ENCODE results near the gene EXOSC5.

Gene EXOSC5

DNA sequence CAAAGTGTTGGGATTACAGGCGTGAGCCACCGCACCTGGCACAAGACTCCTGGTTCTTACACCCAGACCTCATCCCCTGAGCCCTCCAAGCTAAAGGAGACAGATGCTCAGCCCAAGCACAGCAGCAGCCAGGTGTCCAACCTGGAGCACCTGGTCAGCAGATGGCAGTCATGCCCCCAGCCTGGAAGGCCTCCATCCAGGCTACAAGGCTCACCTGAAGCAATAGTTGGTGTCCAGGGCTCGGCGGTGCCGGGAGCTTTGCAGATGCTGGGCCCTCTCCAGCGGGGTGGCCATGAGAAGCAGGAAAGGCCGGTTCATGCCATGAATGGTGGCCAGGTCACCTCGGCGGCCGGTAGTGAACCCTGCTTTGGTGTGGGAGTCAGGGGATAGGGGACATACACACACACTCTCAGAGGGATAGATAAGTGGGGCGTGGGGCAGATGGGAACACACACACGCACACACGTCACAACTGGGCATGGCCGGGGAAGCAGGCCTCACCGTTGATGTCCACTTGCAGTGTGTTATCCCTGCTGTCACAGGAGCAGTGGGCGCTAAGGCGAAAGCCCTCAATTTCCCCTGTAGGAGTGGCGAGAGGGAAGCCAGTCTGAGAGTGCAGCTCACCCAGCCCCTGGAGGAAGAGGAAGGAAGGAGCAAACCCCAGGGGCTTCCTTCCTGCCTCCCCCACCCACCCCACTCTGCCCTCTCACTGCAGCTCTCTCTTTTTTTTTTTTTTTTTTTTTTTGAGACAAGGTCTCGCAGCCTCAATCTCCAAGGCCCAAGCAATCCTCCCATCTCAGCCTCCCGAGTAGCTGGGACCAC is 55.3 kb downstream of the EXOSC5 start:
- no peak for DNase-seq (ENCODE audit: low spot score)

DNA sequence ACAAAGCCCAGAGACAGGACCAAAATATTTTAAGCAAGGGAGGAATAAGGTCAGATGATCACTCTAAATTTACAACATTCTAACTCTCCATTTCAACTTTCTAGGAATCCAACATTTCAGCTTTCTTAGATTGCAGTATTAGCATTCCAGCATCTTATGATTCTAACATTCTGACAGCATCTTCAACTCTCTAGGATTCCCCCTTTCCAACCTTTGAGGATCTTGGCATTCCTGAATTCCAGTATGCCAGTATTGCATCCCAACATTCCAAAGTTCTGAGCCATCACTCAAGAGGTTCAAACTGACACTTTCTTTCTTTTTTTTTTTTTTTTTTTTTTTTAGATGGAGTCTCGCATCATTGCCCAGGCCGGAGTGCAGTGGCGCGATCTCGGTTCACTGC is 57.2 kb downstream of the EXOSC5 start:
- no peak for DNase-seq (ENCODE audit: low spot score)

All from hematopoietic multipotent progenitor cell treated with erythropoietin and hydrocortisone succinate and interleukin-3 and kit ligand, for 17 days (in vitro differentiated cells).